IMR-90 (cell line): ENCODE results near the gene VSIR. TPM values are rescaled to one million over a fixed set of nuclear protein-coding genes. Genes with fewer than 3 reads are reported as not detected.

Experiments
- ATAC-seq: fragments of 200-7000 bp; cut with Tn5 transposase; 2 replicates; pipeline ENCODE4 v1.9.1; 2020; ENCODE audit warnings: low read depth, mild to moderate bottlenecking, moderate library complexity
- BruUV-seq: library from RNA; stranded (reverse); fragments of 400-500 nt; replicated peaks from 2 replicates; lab custom pipeline; 2021; lab: Mats Ljungman, UMichigan
- CTCF ChIA-PET: fragments of 300-600 bp; formaldehyde crosslinking; extraction: SDS; loops from one replicate; lab custom pipeline; 2021; ENCODE audit warnings: antibody characterized with exemption; lab: Yijun Ruan, JAX
- POLR2A ChIA-PET: fragments of 300-600 bp; sonication (Branson Sonifier 250); formaldehyde crosslinking; loops from one replicate; lab custom pipeline; 2022; ENCODE audit warnings: antibody characterized with exemption; ENCODE audit not compliant: unreplicated experiment; lab: Charles Lee
- DNase-seq: peaks from one replicate; pipeline ENCODE4 v3.0.0; 2013
- H2AFZ ChIP-seq: replicated peaks from 2 replicates; pipeline ENCODE3; 2013; ENCODE audit warnings: low read length, mild to moderate bottlenecking; ENCODE audit not compliant: poor library complexity
- H2AK5ac ChIP-seq: 2 replicates; pipeline ENCODE4 v1.6.1; 2013; ENCODE audit warnings: low read depth, low read length, inconsistent platforms
- H2AK9ac ChIP-seq: replicated peaks from 2 replicates; pipeline ENCODE3; 2013; ENCODE audit warnings: mild to moderate bottlenecking, low read depth, low read length, moderate library complexity; ENCODE audit not compliant: poor library complexity
- H2BK120ac ChIP-seq: 2 replicates; pipeline ENCODE4 v1.6.1; 2013; ENCODE audit warnings: low read depth, low read length, inconsistent platforms
- H2BK15ac ChIP-seq: 3 replicates; pipeline ENCODE4 v1.6.1; 2013; ENCODE audit warnings: low read depth, low read length, inconsistent platforms
- H2BK20ac ChIP-seq: 2 replicates; pipeline ENCODE4 v1.6.1; 2013; ENCODE audit warnings: low read depth, mild to moderate bottlenecking, inconsistent platforms, low read length, moderate library complexity
- H2BK5ac ChIP-seq: 2 replicates; pipeline ENCODE4 v1.6.1; 2013; ENCODE audit warnings: mild to moderate bottlenecking, low read depth, low read length, inconsistent platforms; ENCODE audit not compliant: poor library complexity, severe bottlenecking
- H3K14ac ChIP-seq: replicated peaks from 2 replicates; pipeline ENCODE4 v1.6.1; 2013; ENCODE audit warnings: low read depth, low read length, inconsistent platforms
- H3K18ac ChIP-seq: 2 replicates; pipeline ENCODE4 v1.6.1; 2013; ENCODE audit warnings: low read depth, low read length, control low read depth
- H3K23ac ChIP-seq: 2 replicates; pipeline ENCODE4 v1.6.1; 2013; ENCODE audit warnings: low read depth, low read length, inconsistent platforms
- H3K27ac ChIP-seq: 2 replicates; pipeline ENCODE4 v1.5.1; 2013; ENCODE audit warnings: mild to moderate bottlenecking, control low read depth, low read length; ENCODE audit not compliant: insufficient read depth
- H3K27me3 ChIP-seq: 2 replicates; pipeline ENCODE4 v1.6.1; 2013; ENCODE audit warnings: low read length; ENCODE audit not compliant: control insufficient read depth, insufficient read depth
- H3K36me3 ChIP-seq: 2 replicates; pipeline ENCODE4 v1.6.1; 2013; ENCODE audit warnings: low read length, mixed read lengths; ENCODE audit not compliant: control insufficient read depth, insufficient read depth
- H3K4ac ChIP-seq: 2 replicates; pipeline ENCODE4 v1.6.1; 2013; ENCODE audit warnings: low read depth, low read length, inconsistent platforms
- H3K4me1 ChIP-seq: 2 replicates; pipeline ENCODE4 v1.6.1; 2013; ENCODE audit warnings: low read length, mixed read lengths; ENCODE audit not compliant: control insufficient read depth, insufficient read depth
- H3K4me2 ChIP-seq: 2 replicates; pipeline ENCODE4 v1.6.1; 2013; ENCODE audit warnings: low read depth, mild to moderate bottlenecking, control low read depth, low read length, moderate library complexity
- H3K4me3 ChIP-seq: 2 replicates; pipeline ENCODE4 v1.5.1; 2013; ENCODE audit warnings: low read depth, mild to moderate bottlenecking, control low read depth, low read length, moderate library complexity; ENCODE audit not compliant: insufficient read depth
- H3K56ac ChIP-seq: 2 replicates; pipeline ENCODE4 v1.6.1; 2013; ENCODE audit warnings: low read length, inconsistent platforms; ENCODE audit not compliant: insufficient read depth; ENCODE audit errors: extremely low read depth
- H3K79me1 ChIP-seq, 2 experiments: 2 replicates each; pipeline ENCODE4 v1.6.1; 2013; ENCODE audit warnings: low read length in 2 of 2, inconsistent platforms in 1 of 2, low read depth in 1 of 2
- H3K9ac ChIP-seq: 2 replicates; pipeline ENCODE4 v1.6.1; 2013; ENCODE audit warnings: low read depth, low read length, control low read depth
- H3K9me1 ChIP-seq: 2 replicates; pipeline ENCODE4 v1.6.1; 2013; ENCODE audit warnings: low read length, inconsistent platforms; ENCODE audit not compliant: insufficient read depth
- H3K9me3 ChIP-seq: 2 replicates; pipeline ENCODE4 v1.6.1; 2013; ENCODE audit warnings: low read length; ENCODE audit not compliant: control insufficient read depth, insufficient read depth
- H4K20me1 ChIP-seq: 2 replicates; pipeline ENCODE4 v1.6.1; 2013; ENCODE audit warnings: low read length, inconsistent platforms; ENCODE audit not compliant: insufficient read depth
- H4K5ac ChIP-seq: 2 replicates; pipeline ENCODE4 v1.6.1; 2013; ENCODE audit warnings: mild to moderate bottlenecking, low read depth, low read length, control low read depth
- H4K8ac ChIP-seq, 2 experiments: 2 replicates each; pipeline ENCODE4 v1.6.1; 2013; ENCODE audit warnings: low read depth in 2 of 2, low read length in 2 of 2, control low read depth in 1 of 2, inconsistent platforms in 1 of 2
- H4K91ac ChIP-seq: 2 replicates; pipeline ENCODE4 v1.6.1; 2013; ENCODE audit warnings: low read depth, low read length, inconsistent platforms; ENCODE audit not compliant: insufficient read depth
- BHLHE40 ChIP-seq: fragments of 150-350 bp; IDR thresholded peaks from 2 replicates; pipeline ENCODE4 v1.6.1; 2016; ENCODE audit warnings: mild to moderate bottlenecking, low read depth, low read length
- CEBPB ChIP-seq: IDR thresholded peaks from 2 replicates; pipeline ENCODE4 v1.6.1; 2012; ENCODE audit warnings: low read depth, low read length, improper control_type of control experiment
- CHD1 ChIP-seq: IDR thresholded peaks from 2 replicates; pipeline ENCODE4 v1.6.1; 2012; ENCODE audit warnings: low read depth, low read length, improper control_type of control experiment
- FOS ChIP-seq: fragments of 150-350 bp; IDR thresholded peaks from 2 replicates; pipeline ENCODE4 v1.6.1; 2016; ENCODE audit warnings: low read depth, low read length
- MAFK ChIP-seq: IDR thresholded peaks from 2 replicates; pipeline ENCODE4 v1.6.1; 2012; ENCODE audit warnings: low read depth, low read length, improper control_type of control experiment
- MAZ ChIP-seq: IDR thresholded peaks from 2 replicates; pipeline ENCODE4 v1.6.1; 2012; ENCODE audit warnings: low read depth, mild to moderate bottlenecking, low read length, improper control_type of control experiment, moderate library complexity, borderline replicate concordance
- MXI1 ChIP-seq: IDR thresholded peaks from 2 replicates; pipeline ENCODE4 v1.6.1; 2012; ENCODE audit warnings: low read depth, mild to moderate bottlenecking, low read length, moderate library complexity, borderline replicate concordance
- NFE2L2 ChIP-seq: fragments of 150-350 bp; IDR thresholded peaks from 2 replicates; pipeline ENCODE4 v1.6.1; 2016; ENCODE audit warnings: low read depth, mild to moderate bottlenecking, low read length
- POLR2A ChIP-seq: IDR thresholded peaks from 2 replicates; pipeline ENCODE4 v1.6.1; 2012; ENCODE audit warnings: mild to moderate bottlenecking, low read depth, low read length
- RAD21 ChIP-seq: IDR thresholded peaks from 2 replicates; pipeline ENCODE4 v1.6.1; 2012; ENCODE audit warnings: low read length, improper control_type of control experiment
- RCOR1 ChIP-seq: IDR thresholded peaks from 2 replicates; pipeline ENCODE4 v1.6.1; 2012; ENCODE audit warnings: mild to moderate bottlenecking, low read length, improper control_type of control experiment; ENCODE audit not compliant: insufficient replicate concordance
- RFX5 ChIP-seq: IDR thresholded peaks from 2 replicates; pipeline ENCODE4 v1.8.0; 2012; ENCODE audit warnings: low read depth, mild to moderate bottlenecking, low read length, moderate library complexity
- SMC3 ChIP-seq: fragments of 150-350 bp; IDR thresholded peaks from 2 replicates; pipeline ENCODE4 v1.6.1; 2016; ENCODE audit warnings: low read depth, mild to moderate bottlenecking, antibody characterized with exemption, low read length, moderate library complexity
- WGBS, 2 experiments: methylation state at CpG; one replicate each; pipeline versions ENCODE4 v1.1.5 to v1.1.7; 2013; ENCODE audit warnings: missing lambda C conversion rate in 2 of 2; ENCODE audit not compliant: insufficient read length in 1 of 2; ENCODE audit errors: extremely low coverage in 2 of 2; 5-methylcytosine and 5-hydroxymethylcytosine counted together
- dilution Hi-C: fragments of 300-500 bp; cut with HindIII; formaldehyde crosslinking; loops from one replicate; pipeline ENCODE4 v1.14.3; 2018; ENCODE audit warnings: low sequenced_read_pairs; ENCODE audit not compliant: unreplicated experiment
- in situ Hi-C: fragments of 300-500 bp; cut with MboI; formaldehyde crosslinking; loops from 3 replicates; pipeline ENCODE4 v1.14.3; 2019; ENCODE audit warnings: low sequenced_read_pairs, inconsistent platforms, mixed read lengths
- intact Hi-C: fragments of 100-400 bp; cut with micrococcal nuclease; formaldehyde crosslinking; loops from 2 replicates; pipeline ENCODE4 v1.10.0; 2022
- polyA plus RNA-seq, 3 experiments: library from polyadenylated mRNA; depleted of rRNA; stranded (reverse); fragments of >200 nt; gene quantifications; 2 replicates each; pipeline ENCODE4 v1.2.3, GENCODE V29; 2012; ENCODE audit warnings: low replicate concordance in 1 of 3
- total RNA-seq: library from RNA; depleted of rRNA; stranded (reverse); fragments of >200 nt; gene quantifications from 2 replicates; pipeline ENCODE4 v1.2.3, GENCODE V29; 2012
- TF ChIP-seq, protein P1 (sequence below): fragments of 150-350 bp; IDR thresholded peaks from 2 replicates; pipeline ENCODE4 v1.6.1; 2017; ENCODE audit warnings: mild to moderate bottlenecking, antibody characterized with exemption, low read length, low read depth
- TF ChIP-seq, protein P2 (sequence below): conservative IDR thresholded peaks from 2 replicates; pipeline ENCODE4 v1.5.1; 2012; ENCODE audit warnings: mild to moderate bottlenecking, low read depth, low read length, improper control_type of control experiment
- TF ChIP-seq, protein P3 (sequence below): fragments of 150-350 bp; IDR thresholded peaks from 2 replicates; pipeline ENCODE4 v1.6.1; 2016; ENCODE audit warnings: low read depth, mild to moderate bottlenecking, low read length, moderate library complexity, borderline replicate concordance

The VSIR gene
- total and polyA plus RNA-seq, 2 of the 4 experiments (the other 2 are of a cell fraction), result 5.0 to 23.8 TPM

DNA sequence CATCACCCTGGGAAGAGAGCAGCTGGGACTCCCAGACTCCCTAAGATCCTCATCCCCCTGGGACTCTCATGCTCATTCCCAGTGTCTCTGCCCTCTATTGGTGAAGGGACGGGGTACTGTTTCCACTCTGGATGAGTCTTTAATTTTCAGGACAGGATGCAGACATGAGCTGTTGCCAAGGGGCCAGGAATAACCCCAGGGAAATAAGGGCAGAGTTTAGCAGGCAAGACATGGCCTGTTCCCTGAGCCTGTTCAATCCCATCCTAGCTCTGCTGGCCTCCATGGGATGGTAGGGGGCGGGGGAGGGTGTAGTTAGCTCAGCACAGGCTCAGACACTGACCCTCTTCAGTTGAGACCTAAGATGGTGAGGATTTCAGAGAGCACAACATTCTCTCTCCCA lies 67.7 kb downstream of the VSIR start:
- H3K27me3 ChIP-seq, result peaks cover 52% of the 10 kb centered on the region
- H3K36me3 ChIP-seq, result no peaks in the 10 kb centered on the region
- ChIA-PET POLR2A (no interaction called here), CTCF (interaction anchor here (1.1 kb wide), 1 partner anchor 9 kb away, joined by 3 read pairs; no protein-coding TSS in a partner anchor)
- H3K4me1 ChIP-seq, result no peaks in the 10 kb centered on the region
- H2BK20ac ChIP-seq, result no peak overlapping the region
- H3K4me2 ChIP-seq, result no peak overlapping the region
- H3K79me1 ChIP-seq, result no peaks in the 10 kb centered on the region
- H3K56ac ChIP-seq, result no peak overlapping the region
- no peak overlapping the region for H2BK15ac ChIP-seq
- dilution Hi-C loops (no loop called here), intact Hi-C loops (no loop called here), in situ Hi-C loops (no loop called here)
- H4K8ac ChIP-seq, result no peak overlapping the region
- no CpG with 5 or more reads among the region's 2 CpGs for WGBS, 2 experiments
- no peak overlapping the region for H2AK5ac ChIP-seq
- H3K27ac ChIP-seq, result no peak overlapping the region
- no peak overlapping the region for H3K4ac ChIP-seq
- no peak overlapping the region for H3K14ac ChIP-seq
- peak overlapping the region; percentile 14 for H2AFZ ChIP-seq
- no peak overlapping the region for H3K4me3 ChIP-seq
- H2BK120ac ChIP-seq, result no peak overlapping the region
- H4K20me1 ChIP-seq, result no peaks in the 10 kb centered on the region
- no peak overlapping the region for H2AK9ac ChIP-seq
- DNase-seq (no peak), ATAC-seq (no peak)
- H3K18ac ChIP-seq, result no peak overlapping the region
- H4K91ac ChIP-seq, result no peak overlapping the region
- no peaks in the 10 kb centered on the region for H3K9me1 ChIP-seq
- H3K9me3 ChIP-seq, result peaks cover 2% of the 10 kb centered on the region; the same call in 1 of the 2 replicates
- H4K5ac ChIP-seq, result no peak overlapping the region
- no peak overlapping the region for H3K23ac ChIP-seq
- TF ChIP-seq SMC3 (no peak), MXI1 (no peak), CEBPB (no peak), MAFK (no peak), FOS (no peak), NFE2L2 (no peak), RCOR1 (no peak), POLR2A (no peak), BHLHE40 (no peak), CHD1 (no peak), RAD21 (no peak), RFX5 (no peak), MAZ (no peak)
- TF ChIP-seq, protein P1, sequence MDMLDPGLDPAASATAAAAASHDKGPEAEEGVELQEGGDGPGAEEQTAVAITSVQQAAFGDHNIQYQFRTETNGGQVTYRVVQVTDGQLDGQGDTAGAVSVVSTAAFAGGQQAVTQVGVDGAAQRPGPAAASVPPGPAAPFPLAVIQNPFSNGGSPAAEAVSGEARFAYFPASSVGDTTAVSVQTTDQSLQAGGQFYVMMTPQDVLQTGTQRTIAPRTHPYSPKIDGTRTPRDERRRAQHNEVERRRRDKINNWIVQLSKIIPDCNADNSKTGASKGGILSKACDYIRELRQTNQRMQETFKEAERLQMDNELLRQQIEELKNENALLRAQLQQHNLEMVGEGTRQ, result no peak
- TF ChIP-seq, protein P2, sequence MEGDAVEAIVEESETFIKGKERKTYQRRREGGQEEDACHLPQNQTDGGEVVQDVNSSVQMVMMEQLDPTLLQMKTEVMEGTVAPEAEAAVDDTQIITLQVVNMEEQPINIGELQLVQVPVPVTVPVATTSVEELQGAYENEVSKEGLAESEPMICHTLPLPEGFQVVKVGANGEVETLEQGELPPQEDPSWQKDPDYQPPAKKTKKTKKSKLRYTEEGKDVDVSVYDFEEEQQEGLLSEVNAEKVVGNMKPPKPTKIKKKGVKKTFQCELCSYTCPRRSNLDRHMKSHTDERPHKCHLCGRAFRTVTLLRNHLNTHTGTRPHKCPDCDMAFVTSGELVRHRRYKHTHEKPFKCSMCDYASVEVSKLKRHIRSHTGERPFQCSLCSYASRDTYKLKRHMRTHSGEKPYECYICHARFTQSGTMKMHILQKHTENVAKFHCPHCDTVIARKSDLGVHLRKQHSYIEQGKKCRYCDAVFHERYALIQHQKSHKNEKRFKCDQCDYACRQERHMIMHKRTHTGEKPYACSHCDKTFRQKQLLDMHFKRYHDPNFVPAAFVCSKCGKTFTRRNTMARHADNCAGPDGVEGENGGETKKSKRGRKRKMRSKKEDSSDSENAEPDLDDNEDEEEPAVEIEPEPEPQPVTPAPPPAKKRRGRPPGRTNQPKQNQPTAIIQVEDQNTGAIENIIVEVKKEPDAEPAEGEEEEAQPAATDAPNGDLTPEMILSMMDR, result no peak
- TF ChIP-seq, protein P3, sequence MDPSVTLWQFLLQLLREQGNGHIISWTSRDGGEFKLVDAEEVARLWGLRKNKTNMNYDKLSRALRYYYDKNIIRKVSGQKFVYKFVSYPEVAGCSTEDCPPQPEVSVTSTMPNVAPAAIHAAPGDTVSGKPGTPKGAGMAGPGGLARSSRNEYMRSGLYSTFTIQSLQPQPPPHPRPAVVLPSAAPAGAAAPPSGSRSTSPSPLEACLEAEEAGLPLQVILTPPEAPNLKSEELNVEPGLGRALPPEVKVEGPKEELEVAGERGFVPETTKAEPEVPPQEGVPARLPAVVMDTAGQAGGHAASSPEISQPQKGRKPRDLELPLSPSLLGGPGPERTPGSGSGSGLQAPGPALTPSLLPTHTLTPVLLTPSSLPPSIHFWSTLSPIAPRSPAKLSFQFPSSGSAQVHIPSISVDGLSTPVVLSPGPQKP, result no peak
- no TSS peak for BruUV-seq
- no peak overlapping the region for H3K9ac ChIP-seq
- H2BK5ac ChIP-seq, result no peak overlapping the region
